ENCODE measurements around the gene POLG. TPM values are rescaled to one million over a fixed set of nuclear protein-coding genes. Genes with fewer than 3 reads are reported as not detected.

POLG gene
- total RNA-seq, 1 donor from 2014 or later, result 131 TPM

DNA sequence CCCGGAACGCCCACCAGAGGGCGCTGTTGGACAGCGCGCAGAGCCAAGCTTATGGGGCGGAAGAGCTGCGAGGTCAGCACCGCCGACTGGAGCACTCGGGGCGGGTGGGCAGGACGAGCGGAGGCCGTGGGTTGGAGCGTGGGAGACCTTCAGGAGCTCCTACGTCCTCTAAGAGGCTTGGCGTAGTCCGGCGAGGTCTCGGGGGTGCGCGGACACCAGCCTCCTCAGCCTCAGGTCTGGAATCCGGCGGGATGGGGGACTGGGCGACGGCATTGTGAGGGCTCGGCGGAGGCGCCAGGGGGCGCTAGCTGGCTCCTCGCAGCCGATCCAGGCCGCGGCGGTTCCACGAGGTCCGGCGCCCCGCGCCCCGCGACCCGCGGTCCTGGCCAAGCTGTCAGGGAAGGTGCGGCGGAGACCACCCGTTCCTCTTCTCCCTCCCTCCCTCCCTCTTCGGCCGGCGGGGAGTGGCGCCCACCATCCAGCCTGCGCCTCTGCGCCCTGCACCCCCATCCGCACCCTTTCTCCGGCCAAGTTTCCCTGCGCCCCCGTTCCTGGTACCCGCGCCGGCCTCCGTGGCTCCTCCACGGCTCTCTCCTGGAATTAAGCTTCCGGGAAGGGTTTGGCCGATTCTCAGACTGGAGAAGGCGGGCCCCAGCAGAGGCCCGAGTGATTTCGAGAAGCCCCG, 24.3 kb upstream of the POLG start:
- Mint-ChIP-seq H3K4me3 (ENCODE audit: low read depth) (peak overlapping the region; percentile 77), H3K27ac (no peak overlapping the region), H3K27me3 (ENCODE audit: low read depth) (peaks cover 69% of the 10 kb centered on the region), H3K36me3 (ENCODE audit: low read depth) (no peaks in the 10 kb centered on the region), H3K4me1 (ENCODE audit: low read depth) (peaks cover 5% of the 10 kb centered on the region), H3K9me3 (no peaks in the 10 kb centered on the region)
- intact Hi-C loops (cut with micrococcal nuclease), result loop anchor here (1.0 kb wide), 2 partner anchors 71 to 113 kb away; no protein-coding TSS in a partner anchor
- peak; percentile 80 for DNase-seq (ENCODE audit: low spot score)

DNA sequence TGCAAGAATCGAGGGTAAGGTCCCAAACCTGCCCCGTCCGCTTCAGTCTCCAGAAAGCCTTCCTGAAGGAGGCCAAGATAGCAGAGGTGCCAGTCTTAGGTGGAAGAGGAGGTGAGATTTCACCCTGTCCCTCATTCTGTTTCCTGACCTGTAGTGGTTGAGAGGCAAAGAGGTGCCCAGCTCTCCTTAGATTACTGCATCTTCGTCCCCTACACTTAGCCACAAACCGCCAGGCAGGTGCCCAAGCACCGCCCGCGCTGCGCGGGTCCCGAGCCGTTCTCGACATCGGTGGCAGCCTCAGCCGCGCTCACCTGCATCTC, 23.8 kb upstream of the POLG start:
- intact Hi-C loops (cut with micrococcal nuclease), result loop anchor here (1.0 kb wide), 1 partner anchor 114 kb away; no protein-coding TSS in a partner anchor
- H3K27ac Mint-ChIP-seq, result no peak overlapping the region
- H3K27me3 Mint-ChIP-seq (ENCODE audit: low read depth), result peaks cover 65% of the 10 kb centered on the region

GRCh38 chr15:89356634-89357298, 22.1 kb upstream of the POLG start:
- intact Hi-C loops (cut with micrococcal nuclease), result no loop called here
- H3K27me3 Mint-ChIP-seq (ENCODE audit: low read depth), result peaks cover 61% of the 10 kb centered on the region
- no peaks in the 10 kb centered on the region for H3K36me3 Mint-ChIP-seq (ENCODE audit: low read depth)
- peaks cover 5% of the 10 kb centered on the region for H3K4me1 Mint-ChIP-seq (ENCODE audit: low read depth)
- no peak for DNase-seq (ENCODE audit: low spot score)
- no peak overlapping the region for H3K4me3 Mint-ChIP-seq (ENCODE audit: low read depth)
- no peak overlapping the region for H3K27ac Mint-ChIP-seq
- no peaks in the 10 kb centered on the region for H3K9me3 Mint-ChIP-seq

More for the DNA sequence above, 23.8 kb upstream of the POLG start:
- Mint-ChIP-seq H3K4me3 (ENCODE audit: low read depth) (peak overlapping the region; percentile 77), H3K9me3 (no peaks in the 10 kb centered on the region), H3K4me1 (ENCODE audit: low read depth) (peaks cover 5% of the 10 kb centered on the region), H3K36me3 (ENCODE audit: low read depth) (no peaks in the 10 kb centered on the region)
- DNase-seq (ENCODE audit: low spot score), result no peak

DNA sequence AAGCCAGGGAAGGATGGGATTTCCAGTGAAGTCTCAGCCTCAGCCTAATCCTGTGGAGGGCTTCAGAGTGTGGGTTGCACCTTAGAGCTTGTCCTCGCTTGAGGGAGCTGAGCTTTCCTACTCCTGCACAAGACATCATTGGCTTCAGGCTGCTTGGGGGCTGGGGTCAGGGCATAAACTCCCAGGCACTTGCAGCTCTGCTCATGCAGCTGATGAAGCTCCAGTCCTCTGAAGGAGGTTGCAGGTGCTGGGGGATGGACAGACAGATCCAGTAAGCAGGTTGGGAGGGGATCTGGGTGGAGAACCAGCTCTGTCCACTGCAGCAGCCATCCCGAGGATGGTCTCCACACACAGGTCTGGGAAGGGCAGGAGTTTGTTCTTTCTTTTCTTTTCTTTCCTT, 19.4 kb upstream of the POLG start:
- Mint-ChIP-seq H3K36me3 (ENCODE audit: low read depth) (no peaks in the 10 kb centered on the region), H3K4me3 (ENCODE audit: low read depth) (no peak overlapping the region), H3K4me1 (ENCODE audit: low read depth) (peaks cover 5% of the 10 kb centered on the region), H3K9me3 (no peaks in the 10 kb centered on the region), H3K27ac (no peak overlapping the region), H3K27me3 (ENCODE audit: low read depth) (peaks cover 39% of the 10 kb centered on the region)
- no peak for DNase-seq (ENCODE audit: low spot score)
- intact Hi-C loops (cut with micrococcal nuclease), result no loop called here

DNA sequence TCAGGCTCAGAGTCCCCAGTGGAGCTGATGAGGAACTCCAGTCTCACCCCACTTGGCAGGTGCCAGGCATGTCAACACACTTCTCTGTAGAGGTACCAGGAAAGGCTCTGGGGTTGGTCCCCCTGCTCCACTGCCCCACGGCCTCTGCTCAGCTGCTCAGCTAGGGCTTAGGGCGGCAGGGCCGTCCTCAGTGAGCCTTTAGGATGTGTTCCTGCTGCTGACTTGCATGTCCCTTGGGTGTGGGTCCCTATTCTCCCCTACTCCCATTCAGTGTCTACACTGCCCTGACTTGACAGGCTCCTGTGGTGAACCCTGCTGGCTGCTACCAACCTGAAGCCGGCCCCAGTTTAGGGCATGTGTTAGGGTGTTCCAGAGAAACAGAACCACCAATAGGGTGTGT, 17.9 kb upstream of the POLG start:
- no peaks in the 10 kb centered on the region for H3K4me1 Mint-ChIP-seq (ENCODE audit: low read depth)
- H3K4me3 Mint-ChIP-seq (ENCODE audit: low read depth), result no peak overlapping the region

DNA sequence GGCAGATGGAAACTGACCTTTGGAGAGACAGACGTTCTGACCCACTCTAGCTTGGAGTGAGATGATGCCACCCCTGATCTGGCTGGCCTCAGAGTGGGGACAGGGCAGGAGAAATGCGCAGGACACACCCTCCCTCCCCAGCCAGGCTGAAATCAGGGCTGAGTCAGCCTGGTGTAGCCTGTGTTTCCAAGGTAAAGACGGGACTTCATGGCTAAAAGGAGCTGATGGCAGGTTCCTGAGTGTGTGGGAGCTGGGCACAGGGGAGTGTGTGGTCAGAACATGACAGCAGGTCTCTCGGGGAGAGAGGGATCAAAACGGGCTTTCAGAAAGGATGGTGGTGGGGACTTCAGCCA, 14.6 kb upstream of the POLG start:
- H3K9me3 Mint-ChIP-seq, result no peaks in the 10 kb centered on the region
- intact Hi-C loops (cut with micrococcal nuclease), result no loop called here
- H3K36me3 Mint-ChIP-seq (ENCODE audit: low read depth), result no peaks in the 10 kb centered on the region
- no peak overlapping the region for H3K4me3 Mint-ChIP-seq (ENCODE audit: low read depth)
- DNase-seq (ENCODE audit: low spot score), result no peak
- H3K27ac Mint-ChIP-seq, result no peak overlapping the region
- H3K27me3 Mint-ChIP-seq (ENCODE audit: low read depth), result peaks cover 10% of the 10 kb centered on the region
- no peaks in the 10 kb centered on the region for H3K4me1 Mint-ChIP-seq (ENCODE audit: low read depth)

More for the DNA sequence above, 17.9 kb upstream of the POLG start:
- DNase-seq (ENCODE audit: low spot score), result no peak
- intact Hi-C loops (cut with micrococcal nuclease), result no loop called here
- no peaks in the 10 kb centered on the region for H3K36me3 Mint-ChIP-seq (ENCODE audit: low read depth)
- H3K9me3 Mint-ChIP-seq, result no peaks in the 10 kb centered on the region
- H3K27me3 Mint-ChIP-seq (ENCODE audit: low read depth), result peaks cover 28% of the 10 kb centered on the region
- no peak overlapping the region for H3K27ac Mint-ChIP-seq

GRCh38 chr15:89346516-89347231, 12.1 kb upstream of the POLG start:
- no peak for DNase-seq (ENCODE audit: low spot score)
- Mint-ChIP-seq H3K36me3 (ENCODE audit: low read depth) (no peaks in the 10 kb centered on the region), H3K27me3 (ENCODE audit: low read depth) (peaks cover 5% of the 10 kb centered on the region), H3K4me1 (ENCODE audit: low read depth) (no peaks in the 10 kb centered on the region), H3K27ac (no peak overlapping the region), H3K9me3 (no peaks in the 10 kb centered on the region), H3K4me3 (ENCODE audit: low read depth) (no peak overlapping the region)
- intact Hi-C loops (cut with micrococcal nuclease), result no loop called here

DNA sequence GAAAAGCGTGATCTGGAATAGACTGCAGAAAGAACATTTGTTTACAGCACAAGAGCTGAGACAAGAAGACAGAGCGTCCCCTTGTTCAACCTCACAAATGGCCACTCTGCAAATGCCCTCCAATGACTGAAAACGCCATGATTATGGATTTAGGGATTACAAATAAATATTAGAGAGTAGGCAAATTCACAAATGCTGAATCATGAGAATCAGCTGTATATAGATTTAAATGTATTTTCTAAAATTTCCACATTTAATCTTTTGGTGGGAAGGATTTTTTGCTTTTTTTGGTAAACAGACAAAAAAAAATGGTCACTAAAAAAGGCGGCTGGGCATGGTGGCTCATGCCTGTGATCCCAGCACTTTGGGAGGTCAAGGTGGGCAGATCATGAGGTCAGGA, 10.6 kb upstream of the POLG start:
- H3K27me3 Mint-ChIP-seq (ENCODE audit: low read depth), result peaks cover 15% of the 10 kb centered on the region
- no peaks in the 10 kb centered on the region for H3K9me3 Mint-ChIP-seq
- no peak for DNase-seq (ENCODE audit: low spot score)
- H3K27ac Mint-ChIP-seq, result no peak overlapping the region
- H3K36me3 Mint-ChIP-seq (ENCODE audit: low read depth), result no peaks in the 10 kb centered on the region
- H3K4me3 Mint-ChIP-seq (ENCODE audit: low read depth), result no peak overlapping the region
- intact Hi-C loops (cut with micrococcal nuclease), result no loop called here
- H3K4me1 Mint-ChIP-seq (ENCODE audit: low read depth), result no peaks in the 10 kb centered on the region

- Mint-ChIP-seq H3K27me3 (ENCODE audit: low read depth) (peaks cover 18% of the 10 kb centered on the region), H3K4me3 (ENCODE audit: low read depth) (no peak overlapping the region), H3K27ac (no peak overlapping the region), H3K36me3 (ENCODE audit: low read depth) (no peaks in the 10 kb centered on the region), H3K9me3 (no peaks in the 10 kb centered on the region), H3K4me1 (ENCODE audit: low read depth) (peaks cover 3% of the 10 kb centered on the region)
- DNase-seq (ENCODE audit: low spot score), result no peak
- intact Hi-C loops (cut with micrococcal nuclease), result no loop called here
These were observed 8.2 kb upstream of the POLG start for GRCh38 chr15:89342840-89343239.

DNA sequence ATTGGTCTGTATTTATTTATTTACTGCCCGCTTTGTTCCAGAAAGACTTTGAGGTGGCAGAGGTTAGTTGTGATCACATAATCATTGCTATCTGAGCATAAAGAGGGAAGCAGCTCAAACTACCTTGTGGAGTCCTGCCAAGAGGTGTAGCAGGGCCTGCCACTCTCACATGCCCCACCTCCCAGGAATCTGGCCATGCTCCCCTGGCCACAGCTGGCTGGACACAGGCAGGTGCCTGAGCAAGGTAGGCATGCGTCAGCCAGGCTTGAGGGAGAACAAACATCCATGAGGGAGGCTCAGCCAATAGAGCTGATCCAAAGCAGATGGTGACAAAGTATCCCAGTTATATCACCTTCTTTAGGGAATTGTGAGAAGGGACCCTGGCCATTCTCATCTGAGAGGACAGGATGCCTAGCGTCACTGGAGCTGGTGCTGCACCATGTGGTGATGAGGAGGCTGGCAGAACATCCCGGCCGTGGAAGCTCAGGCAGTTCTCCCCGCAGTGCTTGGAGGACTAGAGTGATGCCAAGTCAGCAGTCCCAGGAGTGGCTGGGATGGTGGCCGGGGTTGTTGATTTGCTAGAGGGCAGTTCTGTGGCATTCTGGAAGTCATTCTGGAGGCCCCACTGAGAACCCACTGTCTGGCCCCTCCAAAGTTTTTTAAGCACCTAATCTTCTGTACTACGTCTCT, 6.8 kb upstream of the POLG start:
- H3K9me3 Mint-ChIP-seq, result no peaks in the 10 kb centered on the region
- no peak for DNase-seq (ENCODE audit: low spot score)
- no peaks in the 10 kb centered on the region for H3K36me3 Mint-ChIP-seq (ENCODE audit: low read depth)
- H3K27me3 Mint-ChIP-seq (ENCODE audit: low read depth), result peaks cover 18% of the 10 kb centered on the region
- H3K27ac Mint-ChIP-seq, result no peak overlapping the region
- peaks cover 10% of the 10 kb centered on the region for H3K4me1 Mint-ChIP-seq (ENCODE audit: low read depth)
- no peak overlapping the region for H3K4me3 Mint-ChIP-seq (ENCODE audit: low read depth)
- intact Hi-C loops (cut with micrococcal nuclease), result no loop called here

DNA sequence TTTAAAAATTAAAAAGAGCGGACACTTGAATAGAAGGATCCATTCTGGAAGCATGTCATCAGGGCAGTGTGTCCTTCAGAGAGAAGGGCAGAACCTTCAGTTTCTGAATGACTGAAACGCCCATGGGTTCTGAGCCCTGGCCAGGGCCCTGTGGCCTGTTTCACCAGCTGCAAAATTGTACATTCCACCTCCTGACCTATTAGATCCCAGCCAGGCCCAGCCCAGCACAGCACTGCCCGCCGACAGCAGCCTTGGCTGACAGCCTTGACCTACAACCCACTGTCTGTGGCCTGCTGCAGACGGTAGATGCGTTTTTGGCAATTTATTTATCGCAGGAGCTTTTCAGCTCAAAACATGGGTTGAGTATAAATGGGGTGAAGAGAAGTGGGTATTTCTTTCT, 5.9 kb upstream of the POLG start:
- no peaks in the 10 kb centered on the region for H3K9me3 Mint-ChIP-seq
- intact Hi-C loops (cut with micrococcal nuclease), result no loop called here
- H3K36me3 Mint-ChIP-seq (ENCODE audit: low read depth), result no peaks in the 10 kb centered on the region
- H3K27ac Mint-ChIP-seq, result no peak overlapping the region
- H3K4me1 Mint-ChIP-seq (ENCODE audit: low read depth), result peaks cover 13% of the 10 kb centered on the region
- H3K4me3 Mint-ChIP-seq (ENCODE audit: low read depth), result no peak overlapping the region
- DNase-seq (ENCODE audit: low spot score), result no peak
- H3K27me3 Mint-ChIP-seq (ENCODE audit: low read depth), result peaks cover 18% of the 10 kb centered on the region

- Mint-ChIP-seq H3K27ac (no peak overlapping the region), H3K27me3 (ENCODE audit: low read depth) (peaks cover 17% of the 10 kb centered on the region)
- no peak for DNase-seq (ENCODE audit: low spot score)
These were observed 3.4 kb upstream of the POLG start for GRCh38 chr15:89338036-89338435.

More at GRCh38 chr15:89338036-89338435, 3.4 kb upstream of the POLG start:
- H3K4me1 Mint-ChIP-seq (ENCODE audit: low read depth), result peaks cover 21% of the 10 kb centered on the region
- H3K9me3 Mint-ChIP-seq, result no peaks in the 10 kb centered on the region
- peak overlapping the region; percentile 38 for H3K4me3 Mint-ChIP-seq (ENCODE audit: low read depth)
- intact Hi-C loops (cut with micrococcal nuclease), result loop anchor here (10.0 kb wide), 1 partner anchor 713 kb away; the partner anchor contains the start of gene AEN
- no peaks in the 10 kb centered on the region for H3K36me3 Mint-ChIP-seq (ENCODE audit: low read depth)

All from activated T-helper 2 cell treated with anti-CD3 and anti-CD28 coated beads, Interferon-gamma antibody, Interleukin-2, Interleukin-4, amounts not matched to agents 10 μg/mL and 5 μg/mL and 100 μg/mL, durations not matched to agents 14 hours and 24 hours and 36 hours (primary cell).